ENCODE data around the gene NKPD1. TPM values are rescaled to one million over a fixed set of nuclear protein-coding genes. Genes with fewer than 3 reads are reported as not detected.

Gene NKPD1
- total RNA-seq, 4 donors from 2014 or later = 0.16 TPM; not detected in 3

DNA sequence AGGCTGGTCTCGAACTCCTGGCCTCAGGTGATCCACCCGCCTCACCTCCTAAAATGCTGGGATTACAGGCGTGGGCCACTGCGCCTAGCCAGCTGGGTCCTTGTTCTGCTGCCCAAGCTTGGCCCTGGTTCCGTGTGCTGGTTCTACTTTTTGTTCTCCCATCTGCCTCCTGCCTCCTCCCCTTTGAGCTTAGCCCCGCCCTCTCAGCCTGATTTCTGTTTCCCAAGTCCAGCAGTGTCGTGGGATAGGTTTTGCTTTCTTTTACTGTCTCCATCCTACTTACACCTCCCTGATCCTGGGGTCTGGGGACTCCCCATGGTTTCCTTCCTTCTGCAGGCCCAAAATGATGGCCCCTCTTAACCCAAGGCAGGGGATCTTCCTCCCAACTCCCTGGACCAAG, 20.2 kb upstream of the NKPD1 start:
- in situ Hi-C loops (cut with MboI; ENCODE audit: low sequenced_read_pairs in 4 of 4) = no loop called here

DNA sequence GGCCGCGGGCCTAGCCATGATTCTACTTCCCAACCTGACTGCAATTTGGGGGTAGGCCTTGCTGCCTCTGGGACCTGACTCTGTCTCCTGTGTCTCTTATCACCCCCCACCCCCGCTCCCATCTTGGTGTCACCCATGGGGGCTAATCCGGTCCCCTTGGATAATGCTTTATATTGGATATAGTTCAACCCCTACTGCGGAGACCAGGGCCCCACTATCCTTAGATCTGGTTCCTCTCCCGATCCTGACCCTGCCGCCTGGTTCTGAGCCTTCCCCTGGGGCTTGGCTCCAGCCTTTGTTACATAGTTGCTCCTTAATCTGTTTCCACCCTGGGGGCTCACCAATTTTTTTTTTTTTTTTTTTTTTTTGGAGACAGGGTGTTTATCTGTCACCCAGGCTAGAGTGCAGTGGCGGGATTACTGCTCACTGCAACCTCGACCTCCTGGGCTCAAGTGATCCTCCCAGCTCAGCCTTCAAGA, 19.1 kb upstream of the NKPD1 start:
- Histone ChIP-seq H3K36me3 (peaks cover 0 to 11% of the 10 kb centered on the region in 2 donors), H3K27ac (peak overlapping the region; percentile 85 to 96 (median 94)), H3K4me3 (peak overlapping the region; percentile 60 to 92 (median 80)), H3K9me3 (no peaks in the 10 kb centered on the region), H3K27me3 (no peaks in the 10 kb centered on the region), H3K4me1 (peaks cover 16 to 25% of the 10 kb centered on the region in 2 donors)
- no peak for DNase-seq
- TF ChIP-seq, protein P1, sequence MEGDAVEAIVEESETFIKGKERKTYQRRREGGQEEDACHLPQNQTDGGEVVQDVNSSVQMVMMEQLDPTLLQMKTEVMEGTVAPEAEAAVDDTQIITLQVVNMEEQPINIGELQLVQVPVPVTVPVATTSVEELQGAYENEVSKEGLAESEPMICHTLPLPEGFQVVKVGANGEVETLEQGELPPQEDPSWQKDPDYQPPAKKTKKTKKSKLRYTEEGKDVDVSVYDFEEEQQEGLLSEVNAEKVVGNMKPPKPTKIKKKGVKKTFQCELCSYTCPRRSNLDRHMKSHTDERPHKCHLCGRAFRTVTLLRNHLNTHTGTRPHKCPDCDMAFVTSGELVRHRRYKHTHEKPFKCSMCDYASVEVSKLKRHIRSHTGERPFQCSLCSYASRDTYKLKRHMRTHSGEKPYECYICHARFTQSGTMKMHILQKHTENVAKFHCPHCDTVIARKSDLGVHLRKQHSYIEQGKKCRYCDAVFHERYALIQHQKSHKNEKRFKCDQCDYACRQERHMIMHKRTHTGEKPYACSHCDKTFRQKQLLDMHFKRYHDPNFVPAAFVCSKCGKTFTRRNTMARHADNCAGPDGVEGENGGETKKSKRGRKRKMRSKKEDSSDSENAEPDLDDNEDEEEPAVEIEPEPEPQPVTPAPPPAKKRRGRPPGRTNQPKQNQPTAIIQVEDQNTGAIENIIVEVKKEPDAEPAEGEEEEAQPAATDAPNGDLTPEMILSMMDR (IDR thresholded peaks at IDR 0.05 in 4 of 5, conservative IDR thresholded peaks at IDR 0.05 in 1 of 5) = no peak
- TF ChIP-seq POLR2A (IDR thresholded peaks at IDR 0.05) = no peak
- intact Hi-C loops (cut with DNase I; ENCODE audit: low total_unique reads) = loop anchor here (2.0 to 5.0 kb wide), 3 partner anchors 71 to 333 kb away; partner anchors contain the start of genes MARK4, NECTIN2, PPM1N and RTN2
- no peak for ATAC-seq
- in situ Hi-C loops (cut with MboI; ENCODE audit: low sequenced_read_pairs in 4 of 4) = no loop called here

More for the DNA sequence above, 20.2 kb upstream of the NKPD1 start:
- TF ChIP-seq, protein P1 (IDR thresholded peaks at IDR 0.05 in 4 of 5, conservative IDR thresholded peaks at IDR 0.05 in 1 of 5) = no peak
- no peak for TF ChIP-seq POLR2A (IDR thresholded peaks at IDR 0.05)
- Histone ChIP-seq H3K27me3 (no peaks in the 10 kb centered on the region), H3K36me3 (peaks cover 0 to 11% of the 10 kb centered on the region in 2 donors), H3K4me1 (peaks cover 16 to 25% of the 10 kb centered on the region in 2 donors), H3K9me3 (no peaks in the 10 kb centered on the region), H3K27ac (no peak overlapping the region), H3K4me3 (no peak overlapping the region)
- intact Hi-C loops (cut with DNase I; ENCODE audit: low total_unique reads) = no loop called here
- no peak for ATAC-seq
- DNase-seq = no peak

DNA sequence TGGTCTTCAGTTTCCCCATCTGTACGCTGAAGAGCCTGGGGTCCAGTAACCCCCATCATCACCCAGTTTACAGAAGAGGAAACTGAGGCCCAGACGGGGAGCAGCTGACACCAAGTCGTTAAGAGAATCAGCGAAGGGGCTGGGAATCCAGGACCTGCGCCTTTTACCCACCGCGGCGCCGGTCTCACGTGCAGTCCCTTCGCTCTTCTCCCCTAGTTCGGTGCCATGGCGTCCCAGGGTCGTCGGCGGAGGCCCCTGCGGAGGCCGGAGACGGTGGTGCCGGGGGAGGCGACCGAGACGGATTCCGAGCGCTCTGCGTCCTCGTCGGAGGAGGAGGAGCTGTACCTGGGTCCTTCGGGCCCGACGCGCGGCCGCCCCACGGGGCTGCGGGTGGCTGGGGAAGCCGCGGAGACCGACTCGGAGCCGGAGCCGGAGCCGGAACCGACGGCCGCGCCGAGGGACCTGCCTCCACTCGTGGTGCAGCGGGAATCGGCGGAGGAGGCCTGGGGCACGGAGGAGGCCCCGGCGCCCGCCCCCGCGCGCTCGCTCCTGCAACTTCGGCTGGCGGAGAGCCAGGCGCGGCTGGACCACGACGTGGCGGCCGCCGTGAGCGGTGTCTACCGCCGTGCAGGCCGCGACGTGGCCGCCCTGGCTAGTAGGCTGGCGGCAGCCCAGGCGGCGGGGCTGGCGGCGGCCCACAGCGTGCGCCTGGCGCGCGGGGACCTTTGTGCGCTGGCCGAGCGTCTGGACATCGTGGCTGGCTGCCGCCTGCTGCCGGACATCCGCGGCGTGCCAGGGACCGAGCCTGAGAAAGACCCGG, 18.5 kb upstream of the NKPD1 start:
- Histone ChIP-seq H3K27ac (peak overlapping the region; percentile 85 to 96 (median 94)), H3K27me3 (no peaks in the 10 kb centered on the region), H3K4me3 (peak overlapping the region; percentile 60 to 92 (median 80)), H3K9me3 (no peaks in the 10 kb centered on the region), H3K4me1 (peaks cover 16 to 25% of the 10 kb centered on the region in 2 donors), H3K36me3 (peaks cover 0 to 11% of the 10 kb centered on the region in 2 donors)
- TF ChIP-seq, protein P1 (IDR thresholded peaks at IDR 0.05 in 4 of 5, conservative IDR thresholded peaks at IDR 0.05 in 1 of 5) = no peak
- TF ChIP-seq POLR2A (IDR thresholded peaks at IDR 0.05) = no peak
- no peak for DNase-seq
- in situ Hi-C loops (cut with MboI; ENCODE audit: low sequenced_read_pairs in 4 of 4) = no loop called here
- ATAC-seq = no peak
- intact Hi-C loops (cut with DNase I; ENCODE audit: low total_unique reads) = loop anchor here (2.0 to 5.0 kb wide), 3 partner anchors 72 to 332 kb away; partner anchors contain the start of genes MARK4, NECTIN2, PPM1N and RTN2

DNA sequence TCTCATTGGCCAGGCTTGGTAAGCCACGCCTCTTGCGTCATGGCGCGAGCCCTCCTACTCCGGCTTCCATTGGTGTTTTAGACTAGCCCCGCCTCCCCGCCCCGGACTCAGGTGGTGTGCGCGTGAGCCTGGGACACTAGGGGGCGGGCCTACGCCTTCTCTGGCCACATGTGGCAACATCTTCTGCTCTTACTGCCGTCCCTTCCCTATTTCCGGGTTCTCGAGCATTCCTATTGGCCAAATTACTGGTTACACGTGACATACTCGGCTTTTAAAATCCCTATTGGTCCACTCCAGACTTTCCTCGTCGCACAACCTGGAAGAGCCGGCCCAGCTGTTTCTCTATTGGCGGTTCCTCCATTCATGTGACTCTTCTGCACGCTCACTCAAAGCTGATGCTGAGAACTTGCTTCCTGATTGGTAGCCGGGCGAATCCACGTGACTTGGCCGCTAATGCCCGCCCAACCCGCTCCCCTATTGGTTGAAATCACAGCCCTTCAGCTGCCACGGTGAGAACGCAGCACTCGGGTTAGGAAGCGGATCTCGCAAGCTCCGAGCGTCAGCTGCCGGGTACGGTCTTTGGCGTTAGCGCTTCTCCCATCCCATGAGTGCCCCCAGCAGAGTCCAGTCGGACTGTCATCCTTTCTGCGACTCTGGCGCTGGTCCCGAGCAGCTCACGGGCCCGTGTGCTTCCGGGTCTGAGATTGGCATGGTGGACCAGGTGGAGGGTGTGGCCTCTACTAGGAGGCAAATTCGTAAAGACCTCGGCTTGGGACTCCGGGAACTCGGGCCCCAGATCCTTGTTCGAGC, 17.7 kb upstream of the NKPD1 start, which contains the start of gene BLOC1S3:
TSS of gene BLOC1S3 (plus strand) at position 523 of the 810 bp plus-strand sequence. CDS start 513 bp downstream, outside the sequence.
- Histone ChIP-seq H3K9me3 (no peaks in the 10 kb centered on the region), H3K4me1 (peaks cover 16 to 25% of the 10 kb centered on the region in 2 donors), H3K4me3 (peak within 1 kb of the TSS; percentile 82 to 93 (median 87)), H3K36me3 (peaks cover 0 to 11% of the 10 kb centered on the region in 2 donors), H3K27me3 (no peaks in the 10 kb centered on the region), H3K27ac (peak within 1 kb of the TSS; percentile 98 to 100 (median 99))
- ATAC-seq (peak; percentile 94 to 96), DNase-seq (peak; percentile 100)
- intact Hi-C loops (cut with DNase I; ENCODE audit: low total_unique reads) = loop anchor here (1.0 to 5.0 kb wide), 5 partner anchors 72 to 332 kb away; partner anchors contain the start of genes MARK4, NECTIN2, PPM1N and RTN2
- in situ Hi-C loops (cut with MboI; ENCODE audit: low sequenced_read_pairs in 4 of 4) = no loop called here
- TF ChIP-seq, protein P1 (IDR thresholded peaks at IDR 0.05 in 4 of 5, conservative IDR thresholded peaks at IDR 0.05 in 1 of 5) = peak in 4 of 5 experiments; percentile 2 to 39 (median 30)
- TF ChIP-seq POLR2A (IDR thresholded peaks at IDR 0.05) = peak; percentile 84 to 94

Measured in gastrocnemius medialis (tissue), 4 donors.